SK-N-DZ (cell line): ENCODE measurements around the gene HOXA2.

Experiments used
- DNase-seq: peaks from one replicate; pipeline ENCODE4 v3.0.0-alpha.2; 2015; ENCODE audit warnings: low spot score
- small RNA-seq, 2 experiments: library from RNA; depleted of rRNA; stranded (forward); fragments of <200 nt; gene quantifications; one replicate each; pipeline ENCODE3, GENCODE V24; 2014

Gene HOXA2

DNA sequence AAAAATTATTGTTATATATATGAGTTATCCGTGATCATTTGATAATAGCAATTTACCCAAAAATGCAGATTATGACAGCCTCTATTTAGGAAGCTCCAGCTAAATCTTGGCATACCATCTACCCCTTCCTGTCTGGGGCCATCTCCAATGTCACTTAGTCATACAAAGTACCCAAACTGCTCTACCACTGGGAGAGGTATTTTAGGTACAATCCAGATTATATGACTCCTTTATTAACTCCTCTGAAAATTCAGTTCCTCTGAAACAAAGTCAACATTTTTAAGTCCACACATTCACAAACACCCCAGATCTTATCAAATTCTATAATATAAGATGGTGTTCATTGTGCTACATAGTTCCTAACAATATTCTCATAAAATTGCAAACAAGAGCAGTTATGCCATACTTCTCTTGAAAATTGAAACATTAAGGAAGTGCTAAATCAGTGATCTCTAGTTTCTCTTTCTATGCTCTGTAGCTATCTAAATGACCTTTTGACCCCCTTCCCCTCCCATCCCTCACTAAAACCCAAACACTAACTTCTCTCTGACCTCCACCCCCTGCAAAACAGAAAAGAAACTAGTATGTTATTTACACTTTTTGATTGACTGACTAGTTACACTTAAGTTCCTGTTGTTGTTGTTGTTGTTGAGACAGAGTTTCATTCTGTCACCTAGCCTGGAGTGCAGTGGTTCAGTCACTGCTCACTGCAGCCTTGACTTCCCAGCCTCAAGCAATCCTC, 23.1 kb downstream of the HOXA2 start:
- no peak for DNase-seq

DNA sequence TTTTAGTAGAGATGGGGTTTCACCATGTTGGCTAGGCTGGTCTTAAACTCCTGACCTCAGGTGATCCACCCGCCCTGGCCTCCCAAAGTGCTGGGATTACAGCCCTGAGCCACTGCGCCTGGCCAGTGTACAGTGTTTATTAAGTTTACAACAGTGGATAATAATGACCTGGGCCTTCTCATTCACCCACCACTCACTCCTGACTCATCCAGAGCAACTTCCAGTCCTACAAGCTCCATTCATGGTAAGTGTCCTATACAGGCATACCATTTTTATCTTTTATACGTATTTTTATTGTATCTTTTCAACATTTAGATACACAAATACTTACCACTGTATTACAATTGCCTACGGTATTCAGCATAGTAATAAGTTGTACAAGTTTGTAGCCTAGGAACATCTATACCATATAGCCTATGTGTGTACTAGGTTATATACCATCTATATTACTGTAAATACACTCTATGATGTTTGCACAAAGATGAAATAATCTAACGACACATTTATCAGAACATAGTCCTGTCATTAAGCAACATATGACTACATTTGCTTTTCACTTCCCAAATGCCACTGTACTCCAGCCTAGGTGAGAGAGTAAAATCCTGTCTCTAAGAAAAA, 23.8 kb downstream of the HOXA2 start:
- DNase-seq: no peak

DNA sequence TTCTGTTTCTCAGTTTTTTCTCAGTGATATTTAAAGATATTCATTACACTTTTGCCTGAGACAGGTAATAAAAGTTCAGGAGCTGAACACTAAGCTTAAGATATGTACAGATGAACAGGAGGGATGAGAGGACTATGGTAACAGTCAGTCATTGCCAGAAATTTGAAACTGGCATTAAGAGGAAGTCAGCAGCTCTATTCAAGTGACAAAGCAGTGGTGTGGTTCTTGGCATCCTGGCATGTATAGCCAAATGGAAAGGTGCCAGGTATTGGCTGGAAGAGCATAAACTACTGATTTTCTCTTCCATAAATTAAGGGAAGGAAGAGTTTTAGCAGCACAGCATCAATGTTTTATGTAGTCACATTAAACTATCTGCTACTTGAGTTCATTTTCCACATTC, 29.4 kb downstream of the HOXA2 start:
- no peak for DNase-seq

DNA sequence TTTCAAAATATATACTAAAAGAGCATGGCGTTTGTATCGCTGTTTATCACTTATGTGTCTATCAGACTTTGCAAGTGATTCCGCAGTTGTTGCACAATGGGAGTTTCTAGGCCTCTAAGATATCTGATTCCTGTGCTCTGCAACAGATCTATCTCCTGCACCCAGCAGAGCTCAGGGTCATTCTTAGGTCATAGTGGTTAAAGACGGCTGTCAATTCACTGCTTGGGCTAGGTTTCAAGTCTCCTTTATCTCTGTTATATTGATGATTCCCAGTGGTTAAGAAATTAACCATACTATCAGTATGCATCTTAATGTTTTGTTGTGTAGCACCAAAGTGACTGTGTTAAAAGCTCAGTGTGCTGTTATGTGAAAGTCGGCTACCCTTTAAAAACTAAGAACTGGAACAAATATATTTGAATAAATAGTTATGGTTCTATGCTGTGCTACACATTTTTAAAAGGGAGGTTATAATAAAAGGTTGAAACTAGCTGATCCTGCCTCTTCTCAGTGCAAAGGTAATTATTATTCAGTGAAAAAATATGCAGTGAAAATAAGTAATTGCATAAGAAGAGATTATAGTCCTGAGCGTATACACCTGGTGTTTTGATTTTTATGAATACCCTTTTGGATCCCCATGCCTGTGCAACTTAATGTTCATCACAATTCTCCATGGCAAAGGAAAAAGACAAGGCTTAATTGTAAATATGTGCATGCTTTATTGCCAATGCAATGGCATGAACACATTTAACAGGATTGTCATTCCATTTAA, 30.7 kb downstream of the HOXA2 start:
- DNase-seq: peak; percentile 29

DNA sequence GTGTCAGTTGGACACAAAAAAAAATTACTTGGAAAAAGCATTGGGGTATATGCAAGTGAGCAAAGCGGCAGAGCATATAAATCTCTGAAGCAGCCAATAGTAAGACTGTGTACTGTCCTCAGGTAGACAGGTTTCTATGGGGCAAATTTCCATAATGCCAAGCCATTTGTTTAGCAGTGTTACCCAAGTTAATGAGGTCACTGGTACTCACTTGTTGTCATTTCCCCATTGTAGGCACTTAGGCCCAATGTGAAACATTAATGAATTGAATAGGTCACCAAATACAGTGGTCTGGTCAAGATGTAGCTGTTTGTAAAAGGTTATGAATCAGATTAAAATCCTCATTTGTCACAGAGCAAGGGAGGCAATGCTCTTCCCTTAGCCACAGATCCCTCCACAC, 34.2 kb downstream of the HOXA2 start:
- no peak for DNase-seq

DNA sequence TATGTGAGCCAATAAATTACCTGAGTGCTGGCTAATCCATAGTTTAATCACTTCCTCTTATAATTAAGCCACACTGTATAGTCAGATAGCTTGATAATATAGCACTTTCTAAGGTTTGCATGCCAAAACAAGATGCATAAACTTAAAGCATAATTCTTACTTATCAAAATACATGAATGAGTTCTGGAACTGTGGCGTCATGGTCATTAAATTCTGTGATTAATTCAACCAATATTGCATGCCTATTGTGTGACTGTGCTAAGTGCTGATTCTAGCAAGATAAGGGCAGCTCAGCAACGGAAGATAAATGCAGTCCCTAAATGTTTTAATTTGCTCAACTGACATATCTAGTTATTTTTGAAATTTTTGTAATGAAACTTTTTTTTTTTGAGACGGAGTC, 36.3 kb downstream of the HOXA2 start:
- no peak for DNase-seq

DNA sequence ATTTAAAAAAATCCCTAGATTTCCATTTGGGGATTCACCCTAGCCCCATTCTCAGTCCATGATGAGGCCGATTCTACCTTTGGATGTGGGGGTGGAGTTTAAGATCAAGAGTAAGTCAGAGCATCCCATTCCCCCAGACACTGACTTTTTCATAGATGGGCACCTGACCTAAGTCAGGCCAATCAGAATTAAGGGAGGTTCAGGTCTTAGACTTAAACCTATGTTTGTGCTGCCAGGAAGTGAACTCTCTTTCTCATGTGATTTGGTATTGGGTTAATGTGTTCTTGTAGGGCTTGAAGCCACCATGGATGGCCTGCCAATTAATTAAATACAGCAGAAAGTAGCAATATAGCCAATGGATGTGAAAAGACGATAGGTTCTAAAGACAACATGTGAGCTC, 36.8 kb downstream of the HOXA2 start:
- DNase-seq: no peak

DNA sequence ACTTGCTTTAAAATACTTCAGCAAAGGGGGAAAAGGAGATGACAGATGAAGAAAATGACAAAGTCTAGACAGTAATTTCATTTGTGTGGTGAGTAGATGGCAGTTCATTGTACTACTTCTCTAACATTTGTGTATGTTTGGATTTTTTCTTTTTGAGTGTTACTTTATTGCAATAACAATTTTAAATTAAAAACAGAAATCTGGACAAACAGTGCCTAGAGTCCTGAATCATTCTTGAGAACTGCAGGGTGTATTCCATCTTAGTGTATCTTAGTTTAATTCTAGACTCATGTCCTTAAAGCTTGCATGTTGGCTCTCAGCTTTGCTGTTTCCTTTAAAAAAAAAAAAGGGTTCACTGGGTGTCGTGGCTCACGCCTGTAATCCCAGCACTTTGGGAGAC, 37.8 kb downstream of the HOXA2 start:
- no peak for DNase-seq

DNA sequence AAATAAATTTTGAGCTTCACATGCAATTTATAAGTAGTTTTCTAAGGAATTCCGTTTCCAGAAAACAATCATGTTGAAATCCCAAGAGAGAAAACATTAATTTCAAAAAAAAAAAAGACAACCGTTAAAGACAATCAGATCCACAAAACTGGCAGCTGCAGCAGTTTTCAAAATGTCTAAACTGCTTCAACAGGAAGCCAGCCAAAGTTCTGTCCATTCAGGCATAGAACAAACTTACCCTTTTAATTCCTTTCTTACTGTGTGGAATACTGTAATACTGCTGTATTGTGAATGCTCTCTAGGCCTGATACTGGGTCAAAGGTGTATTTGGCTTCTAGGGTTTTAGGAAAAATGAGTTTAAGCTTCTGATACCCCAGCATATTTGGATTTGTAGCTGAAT, 38.3 kb downstream of the HOXA2 start:
- no peak for DNase-seq

DNA sequence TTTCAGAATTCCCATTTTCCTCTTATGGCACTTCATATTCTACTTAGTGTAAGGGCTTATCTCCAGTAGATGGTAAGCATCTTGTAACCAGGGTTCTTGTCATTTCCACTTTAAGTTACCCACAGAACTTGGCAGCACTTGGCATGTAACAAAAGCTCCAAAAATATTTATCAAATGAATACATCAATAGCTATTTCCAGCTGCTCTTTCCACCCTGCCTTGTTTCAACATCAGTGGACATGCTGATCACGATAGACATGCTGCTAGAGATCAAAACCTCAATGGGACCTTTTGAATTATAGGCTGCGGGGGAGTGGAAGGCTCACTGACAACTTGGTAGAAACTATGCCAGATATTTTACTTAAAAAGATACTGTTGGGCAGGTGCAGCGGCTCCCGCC, 39.5 kb downstream of the HOXA2 start:
- no peak for DNase-seq

DNA sequence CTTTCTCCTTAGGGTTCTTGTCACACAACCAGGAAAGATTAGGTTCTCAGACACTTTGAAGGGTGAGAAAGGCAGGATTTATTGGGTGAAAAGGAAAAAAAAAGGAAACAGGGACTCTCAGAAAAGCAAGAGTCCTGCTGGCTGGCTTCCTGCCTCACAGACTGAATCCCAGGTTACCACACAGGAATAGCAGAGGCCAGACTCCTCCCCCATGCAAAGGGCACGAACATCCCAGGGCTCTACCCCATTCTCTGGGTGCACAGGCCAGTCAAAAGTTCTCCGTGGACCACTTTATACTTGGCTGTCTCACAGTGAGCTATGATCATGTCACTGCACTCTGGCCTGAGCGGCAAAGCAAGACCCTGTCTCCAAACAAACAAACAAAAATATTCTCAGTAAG, 49.3 kb downstream of the HOXA2 start:
- DNase-seq: no peak

DNA sequence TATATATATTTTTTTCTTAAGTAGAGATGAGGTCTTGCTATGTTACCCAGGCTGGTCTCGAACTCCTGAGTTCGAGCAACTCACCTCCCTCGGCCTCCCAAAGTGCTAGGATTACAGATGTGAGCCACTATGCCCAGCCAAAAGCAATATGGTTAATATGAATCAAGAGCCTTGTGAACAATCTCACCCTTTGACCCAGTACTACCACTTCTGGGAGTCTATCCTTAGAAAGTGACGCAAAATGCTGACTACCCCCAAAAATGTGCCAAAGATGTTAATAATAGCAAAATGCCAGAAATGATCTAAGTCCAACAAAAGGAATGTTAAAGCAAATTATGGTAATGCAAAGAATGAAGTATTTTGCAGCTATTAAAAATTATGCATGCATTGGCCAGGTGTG, 51.0 kb downstream of the HOXA2 start:
- no peak for DNase-seq

Small RNAs within 50 kb of the gene (small RNA-seq; reads per million reads assigned to genes)
- 0 reads per million in 2 experiments for gene AC004080.5
- gene RF01977: 0 reads per million in 2 experiments
